Breast epithelium (tissue), 4 donors: Measurements from ENCODE around the gene CRNKL1. TPM values are rescaled to one million over a fixed set of nuclear protein-coding genes. Genes with fewer than 3 reads are reported as not detected.

Experiments used
- DNase-seq, 2 donors: peaks; one replicate each; pipeline ENCODE4 v3.0.0-alpha.2; 2019; ENCODE audit warnings: low spot score in 2 of 2
- H3K27ac ChIP-seq, 2 donors: fragments of 200-600 bp; sonication (generic) in 1 of 2; one replicate each; pipeline ENCODE4 v1.5.1; 2016 to 2019; ENCODE audit warnings: mild to moderate bottlenecking in 1 of 2
- H3K27me3 ChIP-seq, 2 donors: fragments of 200-600 bp; sonication (generic) in 1 of 2; one replicate each; pipeline versions ENCODE4 v1.5.1 to v1.6.0; 2017 to 2019; ENCODE audit warnings: control low read depth in 1 of 2, mild to moderate bottlenecking in 1 of 2
- H3K36me3 ChIP-seq: fragments of 200-600 bp; one replicate; pipeline ENCODE4 v1.5.1; 2019
- H3K4me1 ChIP-seq, 2 donors: fragments of 200-600 bp; sonication (generic); one replicate each; pipeline ENCODE4 v1.5.1; 2016 to 2019; ENCODE audit warnings: control low read depth in 1 of 2
- H3K4me3 ChIP-seq, 3 donors: fragments of 200-600 bp; sonication (generic); 1 replicate in 2 of 3; 2 replicates in 1 of 3; pipeline ENCODE4 v1.5.1; 2016 to 2019; ENCODE audit warnings: mild to moderate bottlenecking in 3 of 3, moderate library complexity in 2 of 3
- H3K9me3 ChIP-seq, 2 donors: fragments of 200-600 bp; sonication (generic) in 1 of 2; one replicate each; pipeline ENCODE4 v1.5.1; 2016 to 2019; ENCODE audit warnings: control low read depth in 1 of 2
- POLR2A ChIP-seq: fragments of 450-650 bp; IDR thresholded peaks from one replicate; pipeline ENCODE4 v1.6.1; 2016; ENCODE audit warnings: antibody characterized with exemption, mild to moderate bottlenecking, moderate library complexity
- POLR2AphosphoS5 ChIP-seq, 3 donors: sonication (generic); formaldehyde crosslinking; IDR thresholded peaks; one replicate each; pipeline ENCODE4 v1.6.1; 2017; ENCODE audit warnings: antibody characterized with exemption in 3 of 3
- intact Hi-C: fragments of 100-400 bp; cut with DNase I; formaldehyde crosslinking; loops from one replicate; pipeline ENCODE4 v1.15.1; 2023; ENCODE audit warnings: low total_unique reads
- total RNA-seq, 3 donors: library from RNA; depleted of rRNA; stranded (reverse); fragments of >200 nt; gene quantifications; one replicate each; pipeline ENCODE4 v1.1.0, GENCODE V29; 2016
- TF ChIP-seq, protein P1 (sequence below), 3 donors: fragments of 450-650 bp; IDR thresholded peaks; one replicate each; pipeline ENCODE4 v1.5.1; 2016 to 2017; ENCODE audit warnings: antibody characterized with exemption in 3 of 3, mild to moderate bottlenecking in 3 of 3, moderate library complexity in 3 of 3

CRNKL1 gene
- total RNA-seq, 3 donors from 2014 or later: 18.9 to 41.6 (median 24.6) TPM

DNA sequence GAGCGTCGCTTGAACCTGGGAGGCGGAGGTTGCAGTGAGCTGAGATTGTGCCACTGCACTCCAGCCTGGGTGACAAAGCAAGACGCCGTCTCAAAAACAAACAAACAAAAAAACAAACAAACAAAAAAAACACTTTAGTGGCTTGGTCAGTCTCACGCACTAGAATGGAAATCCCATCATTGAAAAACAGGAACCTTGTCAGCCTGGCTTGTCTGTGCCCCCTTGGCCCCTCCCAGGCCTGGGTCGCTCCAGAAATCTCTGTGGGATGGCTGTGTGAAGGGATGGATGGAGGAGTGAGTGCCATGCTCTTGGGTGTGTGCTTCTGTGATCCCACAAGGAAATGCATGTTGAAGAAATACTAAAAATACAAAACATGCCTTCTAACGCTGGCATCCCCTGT lies 56.0 kb downstream of the CRNKL1 start:
- no peak for DNase-seq
- peaks cover 5% of the 10 kb centered on the region for H3K36me3 ChIP-seq
- peaks cover 5 to 42% of the 10 kb centered on the region in 2 donors for H3K4me1 ChIP-seq
- no peaks in the 10 kb centered on the region for H3K27me3 ChIP-seq
- no peak for TF ChIP-seq POLR2A
- TF ChIP-seq, protein P1, sequence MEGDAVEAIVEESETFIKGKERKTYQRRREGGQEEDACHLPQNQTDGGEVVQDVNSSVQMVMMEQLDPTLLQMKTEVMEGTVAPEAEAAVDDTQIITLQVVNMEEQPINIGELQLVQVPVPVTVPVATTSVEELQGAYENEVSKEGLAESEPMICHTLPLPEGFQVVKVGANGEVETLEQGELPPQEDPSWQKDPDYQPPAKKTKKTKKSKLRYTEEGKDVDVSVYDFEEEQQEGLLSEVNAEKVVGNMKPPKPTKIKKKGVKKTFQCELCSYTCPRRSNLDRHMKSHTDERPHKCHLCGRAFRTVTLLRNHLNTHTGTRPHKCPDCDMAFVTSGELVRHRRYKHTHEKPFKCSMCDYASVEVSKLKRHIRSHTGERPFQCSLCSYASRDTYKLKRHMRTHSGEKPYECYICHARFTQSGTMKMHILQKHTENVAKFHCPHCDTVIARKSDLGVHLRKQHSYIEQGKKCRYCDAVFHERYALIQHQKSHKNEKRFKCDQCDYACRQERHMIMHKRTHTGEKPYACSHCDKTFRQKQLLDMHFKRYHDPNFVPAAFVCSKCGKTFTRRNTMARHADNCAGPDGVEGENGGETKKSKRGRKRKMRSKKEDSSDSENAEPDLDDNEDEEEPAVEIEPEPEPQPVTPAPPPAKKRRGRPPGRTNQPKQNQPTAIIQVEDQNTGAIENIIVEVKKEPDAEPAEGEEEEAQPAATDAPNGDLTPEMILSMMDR (IDR thresholded peaks at IDR 0.05): no peak
- no peak for TF ChIP-seq POLR2AphosphoS5 (IDR thresholded peaks at IDR 0.05)
- no peak overlapping the region for H3K4me3 ChIP-seq
- H3K27ac ChIP-seq: peak overlapping the region; percentile 70 to 84
- H3K9me3 ChIP-seq: no peaks in the 10 kb centered on the region
- intact Hi-C loops: loop anchor here (10.0 kb wide), 1 partner anchor 301 kb away; no protein-coding TSS in a partner anchor

DNA sequence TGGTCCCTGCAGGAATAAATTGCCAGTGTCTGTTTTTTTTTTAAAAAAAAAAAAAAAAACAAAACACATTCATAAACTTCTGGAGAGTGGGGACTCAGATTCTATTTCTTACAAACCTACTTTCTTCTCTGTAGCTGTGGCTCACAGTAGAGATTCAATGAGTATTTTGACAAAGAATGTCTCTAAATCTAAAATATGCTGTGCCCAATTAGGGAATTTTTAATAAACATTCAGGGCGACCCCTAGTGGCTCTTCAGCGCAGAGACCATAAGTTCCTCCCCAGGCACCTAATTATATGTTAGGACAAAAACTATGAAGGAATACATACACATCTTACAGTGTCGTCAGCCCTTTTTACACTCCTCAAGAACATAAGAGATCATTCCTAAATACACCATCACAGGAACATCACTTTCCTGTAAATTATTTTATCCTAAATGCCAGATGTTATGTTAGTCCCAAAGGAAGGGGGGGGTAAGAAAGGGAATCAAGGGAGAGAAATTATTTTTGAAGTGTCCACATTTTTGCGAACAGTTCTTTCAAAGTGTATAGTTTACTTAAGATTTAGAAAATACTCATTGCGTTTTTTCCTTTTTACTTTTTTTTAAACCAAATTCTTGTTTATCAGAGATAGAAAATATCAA lies 56.9 kb downstream of the CRNKL1 start:
- Histone ChIP-seq H3K27ac (peak overlapping the region in 1 of 2 donors; percentile 91), H3K4me3 (no peak overlapping the region), H3K4me1 (peaks cover 5 to 44% of the 10 kb centered on the region in 2 donors), H3K36me3 (peaks cover 5% of the 10 kb centered on the region), H3K27me3 (no peaks in the 10 kb centered on the region), H3K9me3 (no peaks in the 10 kb centered on the region)
- intact Hi-C loops: loop anchor here (10.0 kb wide), 1 partner anchor 301 kb away; no protein-coding TSS in a partner anchor
- TF ChIP-seq POLR2A (no peak), POLR2AphosphoS5 (IDR thresholded peaks at IDR 0.05) (no peak)
- TF ChIP-seq, protein P1 (IDR thresholded peaks at IDR 0.05): peak; percentile 69 to 83 (median 82)
- DNase-seq: no peak

DNA sequence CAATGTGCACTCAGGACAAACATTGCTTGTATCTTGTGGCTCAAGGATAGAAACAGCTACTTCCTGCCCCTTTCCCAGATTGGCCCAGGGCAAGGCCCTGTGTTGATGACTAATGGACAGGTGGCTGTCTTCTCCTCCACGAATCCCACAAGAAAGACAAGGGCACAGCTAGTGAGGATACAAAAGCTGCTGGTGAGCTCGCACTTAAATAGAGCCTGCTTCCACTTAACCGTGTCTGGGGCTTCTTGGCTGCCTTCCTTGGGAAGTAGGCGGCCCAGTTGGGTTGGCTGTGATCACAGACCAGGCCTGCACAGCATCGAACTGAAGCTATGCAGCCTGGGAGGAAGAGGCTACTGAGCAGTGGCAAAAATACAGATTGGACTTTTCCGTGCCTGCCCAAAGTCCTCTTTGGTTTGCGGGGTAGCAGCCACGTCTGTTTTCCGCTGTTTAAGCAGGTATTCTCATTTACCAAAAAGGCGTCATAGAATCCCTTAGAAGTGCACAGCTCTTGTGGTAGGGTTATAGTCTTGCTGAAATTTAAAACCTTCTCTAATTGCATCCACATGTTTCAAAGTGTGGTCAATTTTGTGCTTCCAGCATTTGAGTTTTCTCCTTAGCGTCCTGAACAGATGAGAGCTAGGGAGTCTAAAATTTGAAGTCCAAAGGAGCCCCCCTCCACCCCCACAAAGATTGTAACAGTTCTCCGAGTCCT lies 58.2 kb downstream of the CRNKL1 start:
- H3K4me1 ChIP-seq: peaks cover 5 to 44% of the 10 kb centered on the region in 2 donors
- peak overlapping the region; percentile 91 to 92 for H3K27ac ChIP-seq
- TF ChIP-seq, protein P1 (IDR thresholded peaks at IDR 0.05): no peak
- no peak for TF ChIP-seq POLR2A
- no peak for TF ChIP-seq POLR2AphosphoS5 (IDR thresholded peaks at IDR 0.05)
- intact Hi-C loops: loop anchor here (10.0 kb wide), 1 partner anchor 299 kb away; no protein-coding TSS in a partner anchor
- H3K36me3 ChIP-seq: peaks cover 3% of the 10 kb centered on the region
- no peaks in the 10 kb centered on the region for H3K9me3 ChIP-seq
- H3K27me3 ChIP-seq: no peaks in the 10 kb centered on the region
- no peak for DNase-seq
- peak overlapping the region in 1 of 3 donors; percentile 20 for H3K4me3 ChIP-seq

DNA sequence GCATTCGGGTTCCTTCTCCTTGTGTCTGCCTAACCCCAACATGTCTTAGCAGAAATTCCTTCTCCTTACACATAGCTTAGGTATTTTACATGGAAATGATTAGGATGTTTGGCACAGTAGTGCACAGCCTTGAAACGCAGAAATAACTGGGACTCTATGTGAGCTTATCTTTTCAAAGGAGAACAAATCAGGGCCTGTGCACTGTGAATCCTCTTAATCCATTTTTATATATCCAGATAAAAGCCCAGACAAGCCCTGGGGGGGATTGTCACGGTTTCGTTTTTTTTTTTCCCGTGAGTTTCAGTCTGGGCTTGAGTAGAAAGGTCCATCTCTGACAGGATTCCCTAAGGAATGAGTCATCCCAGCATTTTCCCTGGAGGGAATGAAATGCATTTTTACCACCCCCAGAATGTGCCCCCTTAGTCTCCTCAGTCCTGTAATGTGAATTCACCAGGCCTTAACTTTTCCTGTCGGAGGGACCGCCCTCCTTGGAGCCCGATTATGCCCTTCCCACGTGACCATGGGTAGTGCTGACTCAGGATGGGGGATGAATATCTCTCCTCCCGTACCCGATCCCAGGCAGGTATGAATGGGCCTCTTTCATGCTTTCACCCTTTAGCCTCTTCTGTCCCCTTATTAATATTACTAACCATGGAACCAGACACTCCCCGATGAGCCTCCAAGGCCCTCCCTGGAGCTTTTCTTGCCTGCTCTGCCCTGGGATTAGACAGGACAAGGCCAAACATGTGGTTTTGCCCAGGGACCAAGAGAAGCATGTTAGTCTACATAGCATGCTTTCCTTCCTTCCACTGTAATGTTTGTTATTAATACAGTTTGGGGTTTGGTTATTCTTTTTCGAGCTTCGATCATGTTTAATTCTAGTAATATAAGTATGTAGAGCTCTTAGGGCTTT lies 59.0 kb downstream of the CRNKL1 start:
- no peaks in the 10 kb centered on the region for H3K9me3 ChIP-seq
- peak overlapping the region in 1 of 3 donors; percentile 20 for H3K4me3 ChIP-seq
- H3K4me1 ChIP-seq: peaks cover 5 to 44% of the 10 kb centered on the region in 2 donors
- no peaks in the 10 kb centered on the region for H3K27me3 ChIP-seq
- intact Hi-C loops: loop anchor here (10.0 kb wide), 1 partner anchor 298 kb away; no protein-coding TSS in a partner anchor
- DNase-seq: peak in 1 of 2 donors; percentile 65
- H3K36me3 ChIP-seq: no peaks in the 10 kb centered on the region
- TF ChIP-seq, protein P1 (IDR thresholded peaks at IDR 0.05): no peak
- TF ChIP-seq POLR2A (no peak), POLR2AphosphoS5 (IDR thresholded peaks at IDR 0.05) (peak in 1 of 3 donors; percentile 23)
- H3K27ac ChIP-seq: peak overlapping the region; percentile 91 to 92
